Lower lobe of right lung (tissue), 2 donors: ENCODE results near the gene THRB. TPM values are rescaled to one million over a fixed set of nuclear protein-coding genes. Genes with fewer than 3 reads are reported as not detected.
A peak's percentile ranks its signal among the peaks of the same experiment; 100 is the strongest.

Experiments used
- ATAC-seq, 2 donors: fragments of 200-7000 bp; cut with Tn5 transposase; one replicate each; pipeline ENCODE4 v1.9.1; 2020 to 2022; ENCODE audit warnings: mild to moderate bottlenecking in 2 of 2, moderate library complexity in 2 of 2
- DNase-seq: peaks from one replicate; pipeline ENCODE4 v3.0.0-alpha.2; 2020
- H3K27ac ChIP-seq: fragments of 200-600 bp; one replicate; pipeline ENCODE4 v1.8.0; 2022
- H3K27me3 ChIP-seq: fragments of 200-600 bp; one replicate; pipeline ENCODE4 v1.8.0; 2022; ENCODE audit warnings: low read depth
- H3K36me3 ChIP-seq: fragments of 200-600 bp; one replicate; pipeline ENCODE4 v1.8.0; 2022; ENCODE audit warnings: mild to moderate bottlenecking
- H3K4me1 ChIP-seq: fragments of 200-600 bp; one replicate; pipeline ENCODE4 v1.8.0; 2022
- H3K4me3 ChIP-seq: fragments of 200-600 bp; one replicate; pipeline ENCODE4 v1.8.0; 2022; ENCODE audit warnings: mild to moderate bottlenecking
- H3K9me3 ChIP-seq: fragments of 200-600 bp; one replicate; pipeline ENCODE4 v1.8.0; 2022
- intact Hi-C: fragments of 100-400 bp; cut with DNase I; formaldehyde crosslinking; loops from one replicate; pipeline ENCODE4 v1.11.0; 2022
- total RNA-seq: library from RNA; stranded (reverse); fragmentation: NEBNext Ultra II Directional; extraction: Animal tissue kit (Norgen Biotek cat#: 25700); gene quantifications from one replicate; pipeline ENCODE4 v1.2.1, GENCODE V29; 2021
- TF ChIP-seq, protein P1 (sequence below): fragments of 200-600 bp; IDR thresholded peaks from one replicate; pipeline ENCODE4 v1.8.0; 2022; ENCODE audit warnings: antibody characterized with exemption, mild to moderate bottlenecking
- donor health status: DM: no; HTN: yes; CAD: no; lungs with severe emphysema.

The THRB gene
- total RNA-seq, 1 donor from 2014 or later = 14.6 TPM

DNA sequence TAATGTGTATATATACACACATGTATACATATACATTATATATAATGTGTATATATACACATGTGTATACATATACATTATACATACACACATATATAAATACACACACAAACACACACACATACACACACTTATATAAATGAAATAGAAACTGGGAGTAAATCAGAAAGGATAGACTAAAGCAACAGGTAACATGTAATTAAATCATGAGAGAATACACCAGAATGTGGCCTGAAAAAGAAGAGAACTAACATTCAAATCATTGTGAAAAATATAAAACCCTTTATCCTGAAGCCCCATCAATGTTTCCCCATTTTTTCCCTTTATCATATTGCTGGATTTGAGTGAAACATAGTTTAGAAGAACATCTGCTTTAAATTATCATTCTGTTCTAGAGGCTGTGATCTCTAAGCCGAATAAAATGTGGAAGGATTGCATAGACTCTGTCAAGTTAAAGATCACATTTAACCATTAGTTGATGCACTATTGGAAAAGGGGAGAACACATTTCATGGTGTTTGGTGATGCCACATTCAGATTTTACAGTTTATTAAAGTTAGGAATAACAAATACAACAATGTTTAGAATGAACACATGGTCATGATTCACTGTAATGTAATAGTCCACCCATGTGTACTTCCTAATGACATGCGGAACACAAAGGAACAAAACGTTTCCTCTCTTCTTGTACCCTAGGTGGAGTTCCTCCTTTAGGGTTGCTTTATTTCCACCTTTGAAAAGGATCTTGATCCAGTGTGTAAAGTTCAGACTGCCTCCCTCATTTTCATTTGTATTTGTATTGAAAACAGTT lies 12.5 kb upstream of the THRB start:
- no peaks in the 10 kb centered on the region for H3K27me3 ChIP-seq
- no peak overlapping the region for H3K27ac ChIP-seq
- H3K4me1 ChIP-seq = no peaks in the 10 kb centered on the region
- intact Hi-C loops = no loop called here
- ATAC-seq (peak in 1 of 2 donors; percentile 56), DNase-seq (no peak)
- no peak overlapping the region for H3K4me3 ChIP-seq
- no peaks in the 10 kb centered on the region for H3K36me3 ChIP-seq
- H3K9me3 ChIP-seq = no peaks in the 10 kb centered on the region
- TF ChIP-seq, protein P1, sequence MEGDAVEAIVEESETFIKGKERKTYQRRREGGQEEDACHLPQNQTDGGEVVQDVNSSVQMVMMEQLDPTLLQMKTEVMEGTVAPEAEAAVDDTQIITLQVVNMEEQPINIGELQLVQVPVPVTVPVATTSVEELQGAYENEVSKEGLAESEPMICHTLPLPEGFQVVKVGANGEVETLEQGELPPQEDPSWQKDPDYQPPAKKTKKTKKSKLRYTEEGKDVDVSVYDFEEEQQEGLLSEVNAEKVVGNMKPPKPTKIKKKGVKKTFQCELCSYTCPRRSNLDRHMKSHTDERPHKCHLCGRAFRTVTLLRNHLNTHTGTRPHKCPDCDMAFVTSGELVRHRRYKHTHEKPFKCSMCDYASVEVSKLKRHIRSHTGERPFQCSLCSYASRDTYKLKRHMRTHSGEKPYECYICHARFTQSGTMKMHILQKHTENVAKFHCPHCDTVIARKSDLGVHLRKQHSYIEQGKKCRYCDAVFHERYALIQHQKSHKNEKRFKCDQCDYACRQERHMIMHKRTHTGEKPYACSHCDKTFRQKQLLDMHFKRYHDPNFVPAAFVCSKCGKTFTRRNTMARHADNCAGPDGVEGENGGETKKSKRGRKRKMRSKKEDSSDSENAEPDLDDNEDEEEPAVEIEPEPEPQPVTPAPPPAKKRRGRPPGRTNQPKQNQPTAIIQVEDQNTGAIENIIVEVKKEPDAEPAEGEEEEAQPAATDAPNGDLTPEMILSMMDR = no peak

DNA sequence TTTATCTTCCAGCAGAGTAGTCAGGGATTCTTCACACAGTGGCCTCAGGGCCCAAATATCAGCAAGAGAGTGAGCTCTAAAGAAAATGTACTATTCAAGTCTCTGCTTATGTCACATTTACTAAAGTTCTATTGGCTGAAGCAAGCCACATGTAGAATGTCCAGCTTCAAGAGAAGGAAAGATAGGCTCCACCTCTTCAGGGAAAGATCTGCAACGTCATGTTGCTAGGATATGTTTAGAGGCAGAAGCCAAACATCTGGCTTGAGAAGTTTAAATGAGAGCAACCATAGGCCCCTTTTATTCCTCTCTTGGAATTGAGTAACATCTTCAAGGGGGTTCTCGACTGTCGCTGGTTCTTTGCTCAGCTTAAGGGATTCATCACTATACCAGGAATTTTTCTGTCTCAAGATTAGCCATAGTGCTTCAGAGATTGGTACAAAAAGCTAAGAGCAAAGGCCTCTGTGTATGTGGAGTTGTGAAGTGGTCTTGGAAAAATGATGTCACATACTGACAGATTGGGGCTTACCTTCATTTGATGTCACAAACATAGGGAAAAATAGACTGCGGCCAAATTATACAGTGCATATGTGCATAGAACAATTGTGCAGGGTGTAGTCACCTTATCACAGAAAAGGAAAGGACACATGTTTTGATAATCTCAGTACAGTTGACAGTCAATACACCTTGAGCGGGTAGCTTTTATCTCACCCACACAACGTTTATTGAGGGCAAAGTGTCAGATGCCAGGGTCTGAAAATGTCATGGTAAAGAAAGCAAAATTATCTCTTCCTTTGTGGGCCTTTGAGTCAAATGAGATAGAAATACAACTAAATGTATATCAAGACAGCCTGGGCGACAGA lies 11.3 kb upstream of the THRB start:
- ATAC-seq = no peak
- Histone ChIP-seq H3K4me3 (no peak overlapping the region), H3K27ac (no peak overlapping the region), H3K27me3 (no peaks in the 10 kb centered on the region), H3K9me3 (no peaks in the 10 kb centered on the region), H3K4me1 (no peaks in the 10 kb centered on the region), H3K36me3 (no peaks in the 10 kb centered on the region)
- DNase-seq = no peak
- TF ChIP-seq, protein P1 = no peak
- intact Hi-C loops = no loop called here

DNA sequence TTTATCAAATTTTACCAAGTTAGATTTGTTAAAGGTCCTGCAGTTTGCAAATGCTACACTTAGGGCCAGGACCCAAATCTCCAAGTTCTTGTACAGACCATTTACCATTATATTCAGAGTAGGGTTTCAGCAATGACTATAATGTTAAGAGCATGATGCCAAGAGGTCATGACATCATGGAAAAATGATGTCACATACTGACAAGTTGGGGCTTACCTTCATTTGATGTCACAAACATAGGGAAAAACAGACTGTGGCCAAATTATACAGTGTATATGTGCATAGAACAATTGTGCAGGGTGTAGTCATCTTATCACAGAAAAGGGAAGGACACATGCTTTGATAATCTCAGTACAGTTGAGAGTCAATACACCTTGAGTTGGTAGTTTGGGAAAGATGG lies 10.1 kb upstream of the THRB start:
- ATAC-seq = no peak
- no peaks in the 10 kb centered on the region for H3K36me3 ChIP-seq
- no peak overlapping the region for H3K27ac ChIP-seq
- H3K4me1 ChIP-seq = no peaks in the 10 kb centered on the region
- no peaks in the 10 kb centered on the region for H3K9me3 ChIP-seq
- no peak for DNase-seq
- H3K27me3 ChIP-seq = no peaks in the 10 kb centered on the region
- TF ChIP-seq, protein P1 = no peak
- no peak overlapping the region for H3K4me3 ChIP-seq
- intact Hi-C loops = no loop called here

DNA sequence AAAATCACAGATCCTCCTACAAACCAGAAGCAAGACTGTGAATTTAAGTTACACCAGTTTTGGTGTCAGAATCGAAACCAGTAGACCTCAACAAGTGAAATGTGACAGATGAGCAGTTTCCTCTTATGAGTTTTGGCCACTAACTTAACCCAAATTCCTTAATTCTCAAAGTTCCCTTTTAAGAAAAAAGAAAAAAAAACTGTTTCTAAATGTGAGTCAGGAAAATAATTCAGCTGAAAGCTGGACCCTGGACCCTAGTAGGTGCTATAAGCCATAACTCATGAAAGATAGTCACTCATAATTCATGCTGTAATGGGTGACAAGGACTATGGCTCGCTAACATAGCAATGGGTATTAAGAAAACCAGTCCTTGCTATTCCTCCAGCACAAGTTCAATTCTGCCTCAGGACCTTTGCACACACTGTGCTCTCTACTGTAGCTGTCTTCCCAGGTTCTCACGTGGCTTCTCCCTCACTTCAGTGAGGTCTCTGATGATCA lies 9.0 kb upstream of the THRB start:
- no peak for DNase-seq

DNA sequence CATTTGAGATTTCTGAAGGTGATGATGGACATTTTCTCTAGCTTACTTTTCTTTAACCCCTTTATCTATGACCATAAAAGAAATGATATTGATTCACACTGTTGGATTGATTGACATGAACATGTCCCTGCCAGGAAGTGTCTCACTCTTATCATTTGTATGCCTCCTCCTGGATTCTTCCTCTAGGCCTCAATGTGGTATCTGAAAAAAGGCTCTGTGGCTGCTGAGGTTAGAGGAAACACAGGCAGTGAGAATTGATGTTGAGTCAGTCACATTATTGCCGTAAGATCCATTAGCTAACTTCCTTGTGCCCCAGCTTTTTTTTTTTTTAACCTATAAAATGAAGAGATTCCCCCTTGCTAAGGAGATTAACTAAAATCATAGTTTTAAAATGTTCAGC lies 8.0 kb upstream of the THRB start:
- no peaks in the 10 kb centered on the region for H3K4me1 ChIP-seq
- TF ChIP-seq, protein P1 = no peak
- DNase-seq (no peak), ATAC-seq (peak in 1 of 2 donors; percentile 46)
- no peaks in the 10 kb centered on the region for H3K9me3 ChIP-seq
- H3K27me3 ChIP-seq = no peaks in the 10 kb centered on the region
- H3K4me3 ChIP-seq = no peak overlapping the region
- H3K27ac ChIP-seq = no peak overlapping the region
- H3K36me3 ChIP-seq = no peaks in the 10 kb centered on the region
- intact Hi-C loops = no loop called here

More for the DNA sequence above, 9.0 kb upstream of the THRB start:
- ATAC-seq = peak in 1 of 2 donors; percentile 49
- Histone ChIP-seq H3K27ac (no peak overlapping the region), H3K4me3 (no peak overlapping the region), H3K27me3 (no peaks in the 10 kb centered on the region), H3K9me3 (no peaks in the 10 kb centered on the region), H3K4me1 (no peaks in the 10 kb centered on the region), H3K36me3 (no peaks in the 10 kb centered on the region)
- intact Hi-C loops = no loop called here
- TF ChIP-seq, protein P1 = no peak
